ENCODE data around the gene CXCL3. TPM values are rescaled to one million over a fixed set of nuclear protein-coding genes. Genes with fewer than 3 reads are reported as not detected.

Gene CXCL3
- total RNA-seq, 1 experiment from 2014 or later, result 0.23 TPM

DNA sequence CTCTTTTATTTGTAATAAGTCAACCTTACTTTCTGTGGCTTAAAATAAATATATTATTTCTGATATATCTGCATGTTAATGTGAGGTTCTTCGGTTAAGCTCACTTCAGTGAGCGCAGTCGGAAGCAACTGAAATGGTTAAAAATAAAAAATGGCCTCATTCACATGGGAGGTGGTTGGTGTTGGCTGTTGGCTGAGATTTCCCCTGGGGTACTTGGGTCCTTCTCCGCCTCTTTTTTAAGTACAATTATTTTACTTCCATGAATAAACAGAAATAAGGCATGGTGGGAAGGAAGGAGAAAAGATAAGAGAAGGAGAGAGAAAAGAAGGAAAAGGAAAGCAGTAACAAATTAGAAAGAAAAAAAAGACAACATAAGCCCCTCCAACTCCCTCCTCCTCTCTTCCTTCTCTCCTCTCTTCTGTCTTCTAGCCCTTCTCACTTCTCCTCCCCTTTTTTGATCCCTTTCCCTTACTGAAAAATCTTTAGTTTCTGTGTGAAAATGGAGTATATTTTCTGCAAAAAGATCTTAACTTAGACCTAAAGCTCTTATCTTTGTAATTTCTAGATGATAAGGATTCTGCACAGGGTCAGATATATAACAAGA is 19.7 kb upstream of the CXCL3 start:
- no peak for ATAC-seq
- H3K4me3 ChIP-seq (ENCODE audit: low read depth in 2 of 2, low read length in 2 of 2), result no peak overlapping the region
- H3K9me3 ChIP-seq (ENCODE audit: control insufficient read depth, insufficient read depth, low read depth, low read length), result no peaks in the 10 kb centered on the region
- intact Hi-C loops (cut with micrococcal nuclease; ENCODE audit: unreplicated experiment) (no loop called here), in situ Hi-C loops (cut with HindIII; ENCODE audit: low pct_unique_long_range_greater_than_20kb, low sequenced_read_pairs) (no loop called here)
- no peak for TF ChIP-seq CTCF (IDR thresholded peaks at IDR 0.05)
- TF ChIP-seq POLR2AphosphoS5 (IDR thresholded peaks at IDR 0.05; ENCODE audit: low read depth, low read length), result no peak
- no peak for TF ChIP-seq SIN3A (IDR thresholded peaks at IDR 0.05; ENCODE audit: borderline replicate concordance, insufficient read depth, low read depth, low read length)
- no TSS peak for BruUV-seq (replicated peaks)
- H3K27ac ChIP-seq (ENCODE audit: low read length), result no peak overlapping the region
- H3K36me3 ChIP-seq (ENCODE audit: control insufficient read depth, insufficient read depth, low read length), result no peaks in the 10 kb centered on the region
- no peaks in the 10 kb centered on the region for H3K4me1 ChIP-seq (ENCODE audit: control insufficient read depth, insufficient read depth, low read length)
- CTCF ChIA-PET, result no interaction called here
- DNase-seq (ENCODE audit: low read depth, low spot score), result no peak
- no peaks in the 10 kb centered on the region for H3K27me3 ChIP-seq (ENCODE audit: control insufficient read depth, insufficient read depth, low read length)
- POLR2A ChIA-PET, result no interaction called here

DNA sequence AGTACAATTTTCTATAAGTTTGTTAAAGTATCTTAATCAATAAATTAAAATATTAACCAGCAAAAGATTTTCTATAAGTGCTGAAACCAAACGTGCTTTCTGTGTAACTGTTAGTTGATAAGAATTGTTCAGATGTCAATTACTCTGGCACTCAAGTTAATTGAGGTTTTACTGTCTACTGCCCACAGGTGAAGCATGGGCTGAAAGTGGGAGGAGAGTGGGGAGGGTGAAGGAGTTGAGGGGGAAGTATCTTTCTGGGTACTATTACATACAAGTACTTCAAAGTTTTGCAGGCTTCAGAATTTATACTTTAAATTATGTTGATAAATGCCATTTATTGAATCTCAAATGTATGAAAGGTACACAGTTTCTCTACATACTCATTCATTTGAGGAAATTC is 19.1 kb upstream of the CXCL3 start:
- H3K4me1 ChIP-seq (ENCODE audit: control insufficient read depth, insufficient read depth, low read length), result no peaks in the 10 kb centered on the region
- ATAC-seq (no peak), DNase-seq (ENCODE audit: low read depth, low spot score) (no peak)
- in situ Hi-C loops (cut with HindIII; ENCODE audit: low pct_unique_long_range_greater_than_20kb, low sequenced_read_pairs) (no loop called here), intact Hi-C loops (cut with micrococcal nuclease; ENCODE audit: unreplicated experiment) (no loop called here)
- ChIA-PET CTCF (no interaction called here), POLR2A (no interaction called here)
- H3K9me3 ChIP-seq (ENCODE audit: control insufficient read depth, insufficient read depth, low read depth, low read length), result no peaks in the 10 kb centered on the region
- no peak for TF ChIP-seq CTCF (IDR thresholded peaks at IDR 0.05)
- TF ChIP-seq POLR2AphosphoS5 (IDR thresholded peaks at IDR 0.05; ENCODE audit: low read depth, low read length), result no peak
- TF ChIP-seq, protein P1, sequence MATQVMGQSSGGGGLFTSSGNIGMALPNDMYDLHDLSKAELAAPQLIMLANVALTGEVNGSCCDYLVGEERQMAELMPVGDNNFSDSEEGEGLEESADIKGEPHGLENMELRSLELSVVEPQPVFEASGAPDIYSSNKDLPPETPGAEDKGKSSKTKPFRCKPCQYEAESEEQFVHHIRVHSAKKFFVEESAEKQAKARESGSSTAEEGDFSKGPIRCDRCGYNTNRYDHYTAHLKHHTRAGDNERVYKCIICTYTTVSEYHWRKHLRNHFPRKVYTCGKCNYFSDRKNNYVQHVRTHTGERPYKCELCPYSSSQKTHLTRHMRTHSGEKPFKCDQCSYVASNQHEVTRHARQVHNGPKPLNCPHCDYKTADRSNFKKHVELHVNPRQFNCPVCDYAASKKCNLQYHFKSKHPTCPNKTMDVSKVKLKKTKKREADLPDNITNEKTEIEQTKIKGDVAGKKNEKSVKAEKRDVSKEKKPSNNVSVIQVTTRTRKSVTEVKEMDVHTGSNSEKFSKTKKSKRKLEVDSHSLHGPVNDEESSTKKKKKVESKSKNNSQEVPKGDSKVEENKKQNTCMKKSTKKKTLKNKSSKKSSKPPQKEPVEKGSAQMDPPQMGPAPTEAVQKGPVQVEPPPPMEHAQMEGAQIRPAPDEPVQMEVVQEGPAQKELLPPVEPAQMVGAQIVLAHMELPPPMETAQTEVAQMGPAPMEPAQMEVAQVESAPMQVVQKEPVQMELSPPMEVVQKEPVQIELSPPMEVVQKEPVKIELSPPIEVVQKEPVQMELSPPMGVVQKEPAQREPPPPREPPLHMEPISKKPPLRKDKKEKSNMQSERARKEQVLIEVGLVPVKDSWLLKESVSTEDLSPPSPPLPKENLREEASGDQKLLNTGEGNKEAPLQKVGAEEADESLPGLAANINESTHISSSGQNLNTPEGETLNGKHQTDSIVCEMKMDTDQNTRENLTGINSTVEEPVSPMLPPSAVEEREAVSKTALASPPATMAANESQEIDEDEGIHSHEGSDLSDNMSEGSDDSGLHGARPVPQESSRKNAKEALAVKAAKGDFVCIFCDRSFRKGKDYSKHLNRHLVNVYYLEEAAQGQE (IDR thresholded peaks at IDR 0.05; ENCODE audit: insufficient read depth in 1 of 2, low read depth in 2 of 2, low read length in 1 of 2), result no peak
- no peak for TF ChIP-seq TCF7L2 (IDR thresholded peaks at IDR 0.05; ENCODE audit: low read depth, low read length)
- TF ChIP-seq SIN3A (IDR thresholded peaks at IDR 0.05; ENCODE audit: borderline replicate concordance, insufficient read depth, low read depth, low read length), result no peak
- BruUV-seq (replicated peaks), result no TSS peak
- no peaks in the 10 kb centered on the region for H3K36me3 ChIP-seq (ENCODE audit: control insufficient read depth, insufficient read depth, low read length)
- no peak overlapping the region for H3K27ac ChIP-seq (ENCODE audit: low read length)
- no peak overlapping the region for H3K4me3 ChIP-seq (ENCODE audit: low read depth in 2 of 2, low read length in 2 of 2)
- no peaks in the 10 kb centered on the region for H3K27me3 ChIP-seq (ENCODE audit: control insufficient read depth, insufficient read depth, low read length)

Measured in Panc1 (cell line).